Brain pericyte (primary cell): ENCODE results near the gene SLC16A12.
A peak's percentile ranks its signal among the peaks of the same experiment; 100 is the strongest.

ENCODE experiments used
- DNase-seq: peaks from one replicate; pipeline ENCODE4 v3.0.0-alpha.2; 2012; ENCODE audit warnings: low read depth, low spot score

Gene SLC16A12

DNA sequence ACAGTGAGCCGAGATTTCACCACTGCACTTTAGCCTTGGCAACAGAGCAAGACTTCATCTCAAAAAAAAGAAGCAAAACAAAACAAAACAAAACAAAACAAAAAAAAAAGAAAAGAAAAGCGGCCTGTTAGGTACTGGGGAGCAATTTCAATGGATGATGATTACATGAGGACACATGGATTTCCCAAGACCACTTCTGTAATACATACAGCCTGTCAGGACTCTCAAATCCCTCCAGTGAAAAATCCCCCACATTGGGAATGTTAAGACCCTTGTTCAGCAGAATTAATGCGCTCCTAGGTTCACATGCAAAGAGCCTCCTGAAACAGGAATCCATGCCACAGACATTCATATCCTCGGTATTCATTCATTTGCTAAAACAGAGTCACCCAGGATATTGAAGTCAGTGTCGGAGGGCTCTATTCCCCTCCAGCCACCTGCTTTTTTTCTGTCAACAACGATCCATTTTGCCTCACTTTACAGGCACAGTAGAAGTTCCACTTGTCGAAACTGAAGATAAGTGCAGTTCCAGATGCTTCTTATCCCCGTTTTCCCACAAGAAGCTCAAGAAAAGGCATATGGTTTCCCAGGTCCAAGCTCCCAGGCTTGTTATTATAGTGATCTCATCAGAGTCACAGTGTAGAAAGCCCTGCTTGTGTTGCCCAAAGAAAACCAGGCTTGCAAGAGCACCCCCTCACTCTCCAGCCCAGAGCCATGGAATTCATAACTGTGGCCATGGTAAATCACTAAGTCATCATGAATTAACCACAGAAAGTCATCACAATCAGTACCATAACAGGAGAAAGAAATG is 20.2 kb downstream of the SLC16A12 start:
- DNase-seq: peak; percentile 95

DNA sequence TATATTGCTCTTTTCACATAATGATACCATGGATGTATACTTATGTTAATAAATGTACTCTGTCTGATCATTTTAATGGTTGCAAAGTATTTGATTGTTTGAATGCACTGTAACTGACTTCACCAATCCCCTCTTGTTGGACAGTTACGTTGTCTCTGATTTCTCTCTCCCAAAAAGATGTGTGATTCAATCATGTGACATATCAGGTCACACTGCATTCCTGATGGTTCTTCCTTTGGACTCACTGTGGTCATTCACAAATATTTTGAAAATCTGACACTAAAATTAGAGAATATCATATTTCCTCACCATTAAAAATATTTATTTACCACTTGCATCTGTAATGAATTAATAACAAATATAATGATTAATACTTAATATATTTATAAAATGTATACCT is 22.2 kb downstream of the SLC16A12 start:
- no peak for DNase-seq

DNA sequence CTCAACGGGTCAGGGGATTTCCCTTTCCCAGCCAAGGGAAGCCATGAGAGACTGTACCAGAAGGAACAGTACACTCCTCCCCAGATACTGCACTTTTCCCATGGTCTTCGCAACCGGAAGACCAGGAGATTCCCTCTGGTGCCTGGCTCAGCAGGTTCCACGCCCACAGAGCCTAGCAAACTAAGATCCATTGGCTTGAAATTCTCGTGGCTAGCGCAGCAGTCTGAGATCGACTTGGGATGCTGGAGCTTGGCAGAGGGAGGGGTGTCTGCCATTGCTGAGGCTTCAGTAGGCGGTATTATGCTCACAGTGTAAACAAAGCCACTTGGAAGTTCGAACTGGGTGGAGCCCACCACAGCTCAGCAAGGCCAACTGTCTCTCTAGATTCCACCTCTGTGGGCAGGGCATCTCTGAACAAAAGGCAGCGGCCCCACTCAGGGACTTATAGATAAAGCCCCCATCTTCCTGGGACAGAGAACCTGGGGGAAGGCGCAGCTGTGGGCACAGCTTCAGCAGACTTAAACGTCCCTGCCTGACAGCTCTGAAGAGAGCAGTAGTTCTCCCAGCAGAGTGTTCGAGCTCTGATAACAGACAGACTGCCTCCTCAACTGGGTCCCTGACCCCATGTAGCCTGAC is 29.6 kb downstream of the SLC16A12 start:
- DNase-seq: no peak

DNA sequence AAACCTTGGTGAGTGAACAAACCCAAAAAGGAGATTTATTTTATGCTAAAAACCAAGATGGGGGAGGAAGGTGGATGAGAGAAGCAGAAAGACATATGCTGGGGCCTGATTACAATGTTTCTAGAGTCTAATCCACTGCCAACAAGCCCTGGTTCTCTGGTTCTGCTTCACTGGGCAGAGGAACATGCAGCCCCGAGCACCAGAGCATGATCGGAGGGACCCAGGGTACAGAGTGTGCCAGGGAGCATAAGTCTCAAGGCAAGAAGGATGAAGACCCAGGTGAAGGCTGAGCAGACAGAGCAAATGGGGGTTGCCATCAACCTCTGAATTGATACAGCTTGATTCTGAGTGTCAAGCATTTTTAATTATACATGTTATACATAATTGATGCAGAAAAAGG is 30.7 kb downstream of the SLC16A12 start:
- no peak for DNase-seq

DNA sequence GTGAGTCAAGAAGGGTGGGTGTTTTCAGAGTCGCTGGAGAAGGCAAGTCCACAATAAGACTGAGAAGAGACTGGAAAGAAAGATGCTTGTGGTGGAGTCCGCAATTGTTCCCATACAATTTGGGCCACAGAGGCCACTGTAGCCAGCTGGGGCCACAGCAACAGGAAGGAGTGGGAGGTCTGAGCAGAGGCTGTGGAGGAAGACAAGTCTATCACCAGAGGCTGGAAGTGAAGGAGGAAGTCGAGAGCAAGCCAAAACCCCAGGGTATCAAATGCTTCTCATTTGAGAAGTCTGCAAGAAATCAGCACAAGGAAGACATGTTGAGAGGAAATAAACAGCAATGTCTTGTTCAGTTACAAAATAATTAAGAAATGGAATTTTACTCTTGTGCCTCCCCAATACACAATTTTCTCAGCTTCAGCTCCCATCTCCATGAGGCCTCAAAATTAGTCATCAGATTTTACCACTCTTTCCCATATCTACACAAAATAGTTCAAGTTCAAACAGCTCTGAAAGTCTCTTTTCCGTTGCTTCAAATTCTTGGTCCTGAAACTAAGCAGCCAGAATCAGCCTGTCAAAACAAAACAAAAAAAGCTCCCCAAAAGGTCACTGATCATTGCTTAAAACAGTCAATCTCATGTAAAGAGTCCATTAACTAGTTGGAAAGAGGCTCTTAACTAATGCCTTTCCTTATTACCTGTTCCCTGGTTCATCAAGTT is 31.6 kb downstream of the SLC16A12 start:
- DNase-seq: no peak

DNA sequence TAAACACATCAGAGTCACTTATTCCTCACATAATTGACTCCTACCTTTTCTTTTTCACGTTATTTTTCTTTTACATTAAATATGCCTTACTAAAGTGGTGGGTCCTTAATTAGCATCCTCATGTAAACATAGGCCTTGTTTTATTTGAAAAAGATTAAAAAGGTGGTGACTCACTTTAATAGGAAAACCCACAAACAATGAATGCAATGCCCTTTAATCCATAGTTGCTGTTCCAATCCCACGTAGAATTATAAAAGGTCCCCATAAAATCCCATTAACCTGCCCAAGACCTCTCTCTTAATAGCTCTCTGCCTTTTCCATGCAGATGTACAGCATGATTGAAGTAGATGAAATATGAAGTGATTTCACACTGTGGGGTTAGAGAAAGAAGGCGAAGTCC is 32.2 kb downstream of the SLC16A12 start:
- no peak for DNase-seq

DNA sequence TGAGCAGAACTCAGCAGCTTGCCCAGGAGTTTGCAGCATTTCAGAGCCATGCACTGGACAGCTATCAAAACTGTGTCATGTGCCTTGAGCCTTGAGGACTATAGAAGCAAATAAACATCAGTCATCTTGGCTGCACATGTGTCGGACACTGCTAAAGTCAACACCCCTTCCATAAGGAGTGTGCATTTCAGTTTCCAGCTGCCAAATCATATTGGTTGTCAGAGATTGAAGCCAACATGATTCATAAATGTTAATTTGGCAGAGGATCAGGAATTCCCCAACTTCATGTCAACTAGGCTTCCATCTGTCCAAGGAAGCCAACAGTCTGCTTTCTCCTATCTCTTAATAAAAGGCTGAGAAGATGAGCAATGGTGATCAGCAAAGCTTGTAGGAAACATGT is 32.8 kb downstream of the SLC16A12 start:
- DNase-seq: no peak

DNA sequence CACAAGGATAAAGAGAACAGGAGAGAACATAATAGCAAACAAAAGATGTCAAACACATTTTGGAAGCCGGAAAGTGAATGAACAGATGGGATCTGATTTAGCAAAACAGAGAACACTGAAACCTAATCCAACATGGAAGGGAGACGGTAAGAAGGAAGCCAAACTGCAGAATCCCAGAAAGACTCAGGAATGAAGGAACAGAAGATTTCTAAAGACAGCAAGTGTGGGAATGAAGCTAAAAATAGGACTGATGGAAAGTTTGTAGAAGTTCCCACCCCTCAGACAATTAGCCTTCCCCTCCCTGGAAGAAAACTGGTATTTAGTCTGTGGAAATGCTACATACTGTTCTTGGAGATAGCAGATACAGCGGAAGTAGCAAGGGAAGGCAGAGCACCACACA is 40.8 kb downstream of the SLC16A12 start:
- no peak for DNase-seq

DNA sequence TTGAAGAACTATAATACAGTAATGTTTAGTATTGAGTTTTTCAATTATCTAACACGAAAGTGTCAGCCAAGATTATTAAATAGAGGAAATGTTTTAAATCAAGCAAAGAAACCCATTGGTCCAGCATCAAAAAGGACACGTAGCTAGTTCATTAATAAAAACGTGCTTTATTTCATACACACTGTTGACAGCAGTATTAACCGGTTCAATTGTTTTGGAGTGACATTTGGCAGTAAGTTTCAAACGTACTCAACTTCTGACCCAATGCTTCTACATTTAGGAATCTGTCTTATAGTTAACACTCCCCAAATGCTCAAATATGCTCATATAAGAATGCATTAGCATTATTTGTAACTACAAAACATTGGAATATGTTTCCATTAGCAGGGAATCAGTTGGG is 41.3 kb downstream of the SLC16A12 start:
- DNase-seq: no peak

DNA sequence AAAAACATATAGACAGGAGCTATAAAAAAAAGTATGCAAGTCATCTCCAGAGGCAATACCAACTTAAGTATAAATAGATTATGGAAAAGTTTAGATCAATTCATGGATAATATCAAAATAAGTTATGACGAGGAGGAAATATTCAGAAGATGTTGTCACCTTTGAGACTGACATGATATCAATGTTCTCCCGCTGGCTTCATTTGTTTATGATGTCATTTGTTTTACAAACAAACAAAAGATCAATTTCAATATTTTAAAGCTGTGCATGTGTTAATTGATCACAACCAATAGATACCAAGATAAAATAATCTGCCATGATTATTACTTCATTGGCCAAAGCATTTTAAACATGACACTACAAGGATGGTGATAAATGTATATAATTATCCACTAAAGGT is 43.5 kb downstream of the SLC16A12 start:
- no peak for DNase-seq

DNA sequence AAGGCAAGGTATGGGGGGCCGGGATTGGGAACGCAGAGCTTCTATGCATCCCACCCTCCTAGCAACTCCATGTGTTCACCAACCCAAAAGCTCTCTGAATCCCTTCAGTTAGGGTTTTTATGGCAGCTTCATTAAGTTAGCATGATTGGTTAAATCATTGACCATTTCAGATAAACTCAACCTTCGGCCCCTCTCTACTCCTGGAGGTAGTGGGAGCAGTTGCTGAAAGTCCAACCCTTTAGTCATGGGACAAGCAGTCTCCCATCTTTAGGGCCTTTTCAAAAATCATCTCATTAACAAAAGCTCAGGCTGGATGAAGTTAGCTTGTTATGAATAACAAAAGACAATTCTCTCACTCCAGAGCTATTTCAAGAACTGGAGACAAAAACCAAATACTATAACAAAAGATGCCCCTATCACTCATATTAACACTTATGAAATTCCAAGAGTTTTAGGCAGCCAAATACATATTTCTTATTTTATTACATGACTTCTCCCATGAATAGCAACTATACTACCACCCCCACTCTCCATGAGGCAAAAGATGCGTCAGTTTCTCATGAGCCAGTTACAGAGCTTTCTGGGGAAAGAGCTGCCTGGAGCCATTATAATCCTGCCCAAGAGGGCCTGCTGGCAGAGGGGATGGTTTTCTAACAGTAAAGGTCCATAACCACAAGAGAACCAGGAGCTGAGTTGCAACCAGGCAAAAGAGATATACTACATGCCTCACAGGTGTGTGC is 44.6 kb downstream of the SLC16A12 start:
- no peak for DNase-seq

DNA sequence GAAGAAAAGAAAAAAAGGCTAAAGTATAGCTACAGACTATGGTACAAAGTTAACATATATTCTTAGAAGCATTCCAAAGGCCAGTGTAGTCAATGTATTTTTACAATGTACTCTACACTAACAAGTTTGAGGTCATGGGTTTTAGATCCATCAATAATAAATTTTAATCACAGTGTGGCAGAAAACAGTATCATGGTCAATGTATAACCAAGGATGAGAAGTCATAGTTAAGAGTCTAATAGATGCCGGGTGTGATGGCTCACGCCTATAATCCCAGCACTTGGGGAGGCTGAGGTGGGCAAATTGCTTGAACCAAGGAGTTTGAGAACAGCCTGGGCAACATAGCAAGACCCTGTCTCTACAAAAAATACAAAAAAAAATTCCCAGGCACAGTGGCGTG is 53.1 kb downstream of the SLC16A12 start:
- no peak for DNase-seq

DNA sequence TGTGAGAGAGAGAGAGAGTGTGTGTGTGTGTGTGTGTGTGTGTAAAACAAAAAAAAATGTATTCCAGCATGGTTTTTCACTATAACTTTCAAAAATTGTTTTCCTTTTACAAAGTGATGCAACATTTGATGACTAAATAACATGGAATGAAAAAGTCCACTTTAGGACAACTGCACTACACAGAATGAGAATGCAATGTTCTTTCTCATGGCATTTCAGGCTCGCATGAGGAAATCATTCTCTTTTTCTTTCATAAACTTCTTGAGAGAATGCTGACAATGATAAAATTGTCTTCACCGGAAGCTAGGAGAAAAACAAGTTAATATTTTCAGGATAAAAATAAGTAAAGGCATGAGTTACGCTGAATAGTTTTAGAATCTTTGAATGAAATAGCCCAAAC is 53.7 kb downstream of the SLC16A12 start:
- peak; percentile 85 for DNase-seq

DNA sequence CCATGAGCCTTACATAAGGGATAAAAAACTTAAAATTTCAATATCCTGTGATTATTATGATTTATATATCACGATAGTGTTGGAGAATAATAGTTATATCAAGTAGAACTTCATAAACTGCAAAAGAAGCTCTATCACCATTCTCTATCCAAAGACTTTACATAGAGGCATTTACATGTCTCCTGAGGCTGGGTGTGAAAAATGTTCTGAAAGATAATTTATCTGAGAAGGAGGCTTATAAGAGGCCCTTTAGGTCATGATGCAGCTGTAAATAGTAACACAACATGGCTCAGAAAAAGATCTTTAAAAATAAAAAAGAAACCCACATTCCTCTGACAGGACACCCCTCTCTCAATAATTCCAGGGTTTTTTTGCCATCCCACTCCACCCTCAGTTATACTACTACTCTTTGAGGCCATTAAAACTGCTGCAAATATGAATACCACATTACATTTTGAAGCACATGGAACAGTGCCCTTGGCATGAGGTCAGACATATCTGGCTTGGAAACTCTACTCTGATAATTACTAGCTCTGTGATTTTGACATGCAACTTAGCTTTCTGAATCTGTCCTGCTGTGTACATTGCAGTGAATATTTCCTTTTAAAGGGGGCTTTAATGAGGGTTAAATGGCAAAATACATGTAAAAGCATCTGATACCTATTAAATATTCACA is 55.5 kb downstream of the SLC16A12 start:
- DNase-seq: no peak

DNA sequence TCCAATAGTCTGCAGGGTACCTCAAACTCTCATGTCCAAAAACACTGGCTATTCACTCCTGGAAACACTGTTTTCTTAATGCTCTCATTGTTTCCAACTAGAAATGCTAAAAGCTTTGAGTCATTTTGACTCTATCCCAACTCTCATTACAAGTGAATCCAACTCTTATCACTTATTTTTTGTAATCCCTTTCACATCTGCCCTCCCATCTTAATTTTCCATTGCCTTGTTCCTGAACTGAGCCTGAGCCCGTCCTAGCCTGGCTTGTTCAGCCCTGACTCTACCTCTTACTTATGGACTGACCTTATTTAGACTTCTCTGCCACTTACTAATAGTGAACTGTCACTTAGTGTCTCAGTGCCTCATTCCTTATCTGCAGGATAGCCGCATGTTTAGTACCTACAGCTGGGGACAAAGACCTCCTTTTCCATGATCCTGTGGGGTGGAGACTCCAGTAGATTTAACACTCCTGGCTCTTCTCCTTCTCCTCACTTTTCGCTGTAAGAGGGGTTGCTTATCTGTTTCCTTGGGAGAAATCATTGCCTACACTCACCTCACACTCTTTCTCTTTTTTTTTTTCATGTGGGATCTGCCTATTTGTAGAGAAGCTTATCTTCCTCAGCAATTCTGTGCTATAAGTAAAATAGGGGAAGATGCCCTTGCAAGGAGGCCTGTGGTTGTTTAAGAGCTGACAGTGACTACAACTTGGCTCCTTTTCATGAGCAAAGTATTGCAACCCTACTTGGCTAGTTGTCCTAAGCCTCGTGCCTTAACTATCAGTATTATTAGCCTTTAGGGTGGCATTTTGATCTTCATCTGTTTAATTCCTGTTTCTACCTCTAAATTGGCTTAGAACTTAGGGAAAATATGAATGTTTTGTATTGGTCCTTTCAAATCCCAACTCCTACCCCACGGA is 56.4 kb downstream of the SLC16A12 start:
- no peak for DNase-seq

DNA sequence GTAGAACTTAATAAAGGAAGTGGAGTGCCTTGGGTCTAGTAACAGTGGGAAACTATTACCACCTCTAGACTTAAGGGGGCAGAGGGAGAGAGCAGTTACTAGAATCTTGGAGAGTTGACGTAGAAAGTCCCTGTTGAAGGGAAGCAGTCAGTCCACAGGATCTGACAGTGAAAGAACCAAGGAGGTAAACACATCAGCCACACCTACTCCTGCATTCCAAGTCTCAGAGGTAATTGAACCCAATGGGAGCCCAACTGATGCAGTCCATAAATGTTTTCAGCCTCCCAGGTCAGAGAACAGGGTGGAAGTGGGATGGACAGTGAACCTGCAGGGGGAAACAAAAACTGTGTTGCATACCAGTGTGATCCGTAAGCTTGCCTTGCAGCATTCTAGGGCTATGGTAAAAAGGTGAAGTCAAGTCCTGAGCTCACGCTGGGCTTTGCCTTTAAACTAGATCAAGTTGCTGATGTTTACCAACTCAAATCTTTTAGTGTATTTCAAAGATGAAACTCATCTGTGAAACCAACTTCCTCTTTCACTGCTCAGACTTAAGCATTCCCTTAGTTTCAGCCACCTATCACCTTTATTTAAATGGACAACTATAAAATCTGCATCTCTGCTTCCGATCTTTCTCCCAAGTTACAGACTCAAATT is 57.2 kb downstream of the SLC16A12 start:
- no peak for DNase-seq

DNA sequence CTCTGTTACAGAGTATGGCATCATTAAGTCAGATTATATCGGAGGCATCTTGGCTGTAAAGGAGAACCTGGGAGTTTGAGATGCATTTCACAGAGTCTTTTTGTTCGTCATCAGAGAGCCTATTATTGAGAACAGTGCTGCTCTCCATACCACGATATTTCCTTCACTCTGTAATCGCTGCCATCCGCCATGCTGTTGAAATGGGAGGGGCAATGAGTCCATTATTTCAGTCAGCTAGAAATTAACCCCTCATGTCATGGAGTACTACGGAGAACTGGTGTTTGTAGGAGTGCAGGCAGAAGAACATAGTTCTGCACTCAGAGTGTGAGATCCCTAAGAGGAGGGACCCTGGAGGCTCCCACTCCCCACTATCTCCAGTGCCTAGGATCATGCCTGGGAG is 59.2 kb downstream of the SLC16A12 start:
- no peak for DNase-seq

DNA sequence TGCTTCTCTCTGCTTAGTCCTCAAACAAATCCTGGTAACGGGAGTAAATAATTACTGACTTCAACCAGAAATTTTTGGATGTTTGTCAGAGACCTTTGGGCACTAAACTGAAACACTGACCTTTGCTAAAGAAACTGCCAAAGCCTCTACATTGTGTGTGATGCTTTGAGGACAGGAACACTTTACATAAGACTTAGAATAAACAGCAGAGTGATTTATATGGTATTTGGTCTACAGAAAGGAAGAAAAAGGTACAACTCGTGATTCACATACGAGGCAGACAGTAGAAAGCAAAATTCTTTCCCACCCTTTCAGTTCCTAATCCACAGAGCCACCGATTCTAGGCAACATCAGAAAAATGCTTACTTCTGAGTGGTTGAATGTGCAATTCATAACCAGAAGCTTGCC is 59.8 kb downstream of the SLC16A12 start:
- no peak for DNase-seq

DNA sequence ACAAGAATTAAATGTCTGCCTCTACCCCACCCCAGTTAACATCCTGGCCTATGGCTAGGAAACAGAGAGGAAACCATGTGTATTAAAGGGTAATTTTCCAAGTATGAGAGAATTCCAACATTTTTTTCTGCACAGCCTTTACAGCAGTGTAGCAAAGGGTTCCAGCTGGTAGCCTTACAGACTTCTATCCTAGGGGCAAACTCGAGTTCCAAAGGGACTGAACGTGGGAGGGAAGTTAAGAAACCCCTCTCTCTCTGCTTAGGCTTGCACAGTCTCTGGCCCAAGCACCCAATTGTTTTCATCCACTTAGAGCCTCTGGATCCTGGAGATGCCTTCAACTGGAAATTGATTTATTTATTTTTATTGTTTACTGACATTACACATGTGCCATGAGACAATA is 60.3 kb downstream of the SLC16A12 start:
- no peak for DNase-seq

DNA sequence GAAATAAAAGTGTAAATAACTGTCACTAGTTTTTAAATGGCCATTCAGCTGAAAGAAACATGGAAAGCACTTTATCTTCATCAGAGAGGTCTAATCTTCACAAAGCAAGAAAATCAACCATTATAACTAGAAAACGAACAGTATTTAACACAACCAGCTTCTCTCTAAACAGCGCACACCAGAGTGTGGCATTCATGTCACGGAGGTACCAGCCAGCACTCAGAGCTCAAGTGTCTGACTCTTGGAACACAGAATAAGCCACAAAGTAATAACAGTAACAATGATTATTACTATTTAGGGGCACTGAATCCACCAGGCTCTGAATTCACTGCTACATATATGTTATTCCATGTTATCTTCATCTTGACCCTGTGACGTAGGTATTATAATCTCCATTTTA is 60.9 kb downstream of the SLC16A12 start:
- DNase-seq: no peak
